Measurements from ENCODE around the gene TNFRSF25. TPM values are rescaled to one million over a fixed set of nuclear protein-coding genes. Genes with fewer than 3 reads are reported as not detected.

Gene TNFRSF25
- polyA plus RNA-seq, 1 of the 3 experiments (the other 2 are of a cell fraction), result 20.8 TPM

DNA sequence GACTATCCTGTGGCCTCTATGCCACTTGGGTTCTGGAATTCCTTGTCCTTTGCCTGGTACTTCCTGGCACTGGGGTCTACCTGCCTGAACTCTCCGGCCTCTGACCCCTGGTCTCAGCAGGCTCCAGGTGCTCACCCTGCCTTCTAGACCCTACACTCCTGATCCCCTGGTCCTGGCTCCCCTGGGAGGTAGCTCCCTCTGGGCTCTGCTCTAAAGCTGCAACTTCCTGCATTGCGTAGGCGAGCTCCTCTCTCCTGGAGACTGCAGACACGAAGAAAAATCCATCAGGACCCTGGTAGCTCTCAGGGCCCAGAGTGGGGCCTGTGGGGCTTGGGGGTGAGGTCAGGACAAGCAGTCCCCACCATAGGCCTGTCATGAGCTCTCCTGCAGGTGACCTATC, 33.3 kb upstream of the TNFRSF25 start:
- 95% methylated on average over 3 of the region's 4 CpGs for WGBS (ENCODE audit: low lambda C conversion rate)
- no peak overlapping the region for H3K4me2 ChIP-seq
- DNase-seq, result no peak
- no peak overlapping the region for H3K4me3 ChIP-seq (ENCODE audit: low read depth in 2 of 2, low read length in 1 of 2)
- H3K9me2 ChIP-seq, result no peaks in the 10 kb centered on the region
- H3K27ac ChIP-seq (ENCODE audit: low read depth in 2 of 2, low read length in 1 of 2), result peak overlapping the region in 1 of 2 experiments; percentile 51; a peak in 1 of 4 replicates
- H3K4me1 ChIP-seq (ENCODE audit: control insufficient read depth in 1 of 2, insufficient read depth in 2 of 2, low read depth in 1 of 2, low read length in 1 of 2), result peaks cover 0 to 78% of the 10 kb centered on the region in 2 experiments; a peak in 2 of 4 replicates
- H3K27me3 ChIP-seq (ENCODE audit: insufficient read depth), result no peaks in the 10 kb centered on the region
- H2AFZ ChIP-seq (ENCODE audit: low read depth), result no peak overlapping the region
- H3F3A ChIP-seq (replicated peaks; ENCODE audit: insufficient read depth), result peaks cover 1% of the 10 kb centered on the region
- TF ChIP-seq SMC3 (IDR thresholded peaks at IDR 0.05; ENCODE audit: low read depth, low read length) (no peak), CTCF (IDR thresholded peaks at IDR 0.05) (no peak), POLR2AphosphoS5 (IDR thresholded peaks at IDR 0.05; ENCODE audit: low read depth, low read length) (no peak), RCOR1 (IDR thresholded peaks at IDR 0.05; ENCODE audit: low read length) (no peak), TEAD4 (IDR thresholded peaks at IDR 0.05; ENCODE audit: borderline replicate concordance, insufficient read depth) (no peak), RFX5 (IDR thresholded peaks at IDR 0.05; ENCODE audit: low read length) (no peak), MXI1 (IDR thresholded peaks at IDR 0.05; ENCODE audit: low read depth, low read length) (no peak), GATA2 (CRISPR knock-in tag; IDR thresholded peaks at IDR 0.05) (no peak), TCF12 (IDR thresholded peaks at IDR 0.05) (no peak), JUND (IDR thresholded peaks at IDR 0.05) (no peak), USF1 (IDR thresholded peaks at IDR 0.05; ENCODE audit: borderline replicate concordance, low read depth) (no peak), RXRA (IDR thresholded peaks at IDR 0.05; ENCODE audit: borderline replicate concordance, low read depth) (no peak), REST (IDR thresholded peaks at IDR 0.05; ENCODE audit: low read depth, low read length) (no peak), TAF1 (IDR thresholded peaks at IDR 0.05; ENCODE audit: borderline replicate concordance, low read depth, low read length) (no peak), MAX (IDR thresholded peaks at IDR 0.05; ENCODE audit: low read depth) (no peak), PBX3 (IDR thresholded peaks at IDR 0.05) (no peak), ELF1 (IDR thresholded peaks at IDR 0.05) (no peak)
- H4K20me1 ChIP-seq (ENCODE audit: insufficient read depth), result no peaks in the 10 kb centered on the region
- H3K36me3 ChIP-seq (replicated peaks in 1 of 2; ENCODE audit: control insufficient read depth in 1 of 2, insufficient read depth in 2 of 2, low read length in 1 of 2), result no peaks in the 10 kb centered on the region
- no peaks in the 10 kb centered on the region for H3K9me3 ChIP-seq
- peaks cover 7% of the 10 kb centered on the region; the same call in 1 of the 2 replicates for H3K79me2 ChIP-seq (ENCODE audit: insufficient read depth)
- H3K9ac ChIP-seq, result no peak overlapping the region
- POLR2A ChIA-PET, result interaction anchor here (0.8 to 1.8 kb wide), 6 partner anchors 8 to 55 kb away, joined by 3 to 10 read pairs (median 4); partner anchors contain the start of gene NOL9
- CTCF ChIA-PET, result interaction anchor here (1.0 to 17.4 kb wide), 5 partner anchors 10 to 55 kb away, joined by 3 to 211 read pairs (median 6); partner anchors contain the start of genes NOL9 and PLEKHG5
